Hematopoietic multipotent progenitor cell treated with erythropoietin and hydrocortisone succinate and interleukin-3 and kit ligand, for 8 days (in vitro differentiated cells): ENCODE results near the gene RNF38.
"Not testable (repeated sequence)": the region's sequence is repeated elsewhere in the genome, so short reads cannot be mapped to it uniquely, and the experiment has no call there.

Experiments
- DNase-seq: peaks from one replicate; pipeline ENCODE4 v3.0.0-alpha.2; 2015

The RNF38 gene

DNA sequence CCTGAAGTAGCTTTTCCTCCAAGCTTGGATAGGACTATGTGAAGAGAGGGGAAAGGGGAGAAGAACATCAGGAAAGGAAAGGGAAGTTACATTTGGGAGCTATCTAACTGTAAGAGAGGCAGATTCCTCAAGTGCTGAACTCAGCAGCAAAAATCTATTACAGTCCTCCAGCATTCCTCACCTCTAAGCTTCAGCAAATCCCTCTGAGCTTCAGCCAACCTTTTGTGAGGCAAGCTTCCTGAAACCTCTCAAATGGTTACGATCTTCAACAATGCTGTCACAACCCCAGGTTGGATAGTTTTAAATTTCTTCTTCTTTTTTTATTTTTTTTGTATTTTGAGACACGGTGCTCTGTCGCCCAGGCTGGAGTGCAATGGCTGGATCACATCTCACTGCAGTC is 2.5 kb upstream of the RNF38 start:
- no peak for DNase-seq

DNA sequence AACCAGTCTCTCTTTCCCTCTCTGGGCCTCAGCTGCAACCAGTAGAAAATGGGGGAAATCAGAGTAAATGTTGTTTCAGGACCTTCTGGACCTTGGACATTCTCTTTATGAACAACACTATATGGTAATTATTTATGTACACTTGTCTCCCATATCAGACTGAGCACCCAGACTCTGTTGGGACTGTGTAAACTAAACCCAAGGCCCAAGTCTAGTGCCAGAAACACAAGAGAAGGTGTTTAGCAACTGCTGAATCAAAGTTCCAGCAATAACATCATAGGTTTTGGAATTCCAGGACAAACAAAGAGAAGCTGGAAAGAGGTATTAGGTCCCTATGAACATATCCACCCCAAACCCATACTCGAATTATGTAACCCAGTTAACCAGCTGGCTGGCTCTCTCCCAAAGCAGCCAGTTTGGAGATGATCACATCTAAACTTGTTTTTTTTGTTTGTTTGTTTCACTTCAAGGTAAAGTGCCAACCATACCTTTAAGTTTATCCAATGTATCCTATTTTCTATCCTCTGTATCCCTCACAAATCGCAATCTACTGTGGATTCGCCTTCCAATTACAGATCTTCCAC is 1.9 kb upstream of the RNF38 start:
- no peak for DNase-seq

DNA sequence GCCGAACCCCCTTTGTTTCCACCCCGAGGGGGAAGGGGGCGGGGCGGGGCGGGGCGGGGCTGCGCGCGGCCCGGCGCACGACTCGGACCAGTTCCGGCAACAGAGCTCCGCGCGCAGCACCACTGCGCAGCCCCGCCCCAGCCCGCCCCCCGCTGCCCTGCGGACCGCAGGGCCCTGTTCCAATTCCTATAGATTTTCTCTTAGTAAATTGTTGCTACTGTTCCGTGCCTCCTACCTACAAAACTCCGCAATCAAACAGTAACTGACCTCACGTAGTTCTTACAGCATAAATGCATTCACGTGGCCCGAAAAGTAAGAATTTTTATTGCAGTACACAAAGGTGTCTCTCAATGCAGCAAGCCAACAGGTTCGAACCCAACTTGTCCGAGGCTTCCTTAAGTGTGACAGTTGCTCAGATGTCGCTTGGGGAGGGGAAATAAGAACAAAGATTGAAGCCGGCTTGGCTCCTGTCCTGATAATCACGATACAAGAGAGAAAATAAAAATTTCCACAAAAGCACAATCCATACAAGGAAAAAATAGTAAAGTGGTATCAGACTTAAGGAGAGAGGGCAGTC is 1.2 kb upstream of the RNF38 start:
- no peak for DNase-seq

DNA sequence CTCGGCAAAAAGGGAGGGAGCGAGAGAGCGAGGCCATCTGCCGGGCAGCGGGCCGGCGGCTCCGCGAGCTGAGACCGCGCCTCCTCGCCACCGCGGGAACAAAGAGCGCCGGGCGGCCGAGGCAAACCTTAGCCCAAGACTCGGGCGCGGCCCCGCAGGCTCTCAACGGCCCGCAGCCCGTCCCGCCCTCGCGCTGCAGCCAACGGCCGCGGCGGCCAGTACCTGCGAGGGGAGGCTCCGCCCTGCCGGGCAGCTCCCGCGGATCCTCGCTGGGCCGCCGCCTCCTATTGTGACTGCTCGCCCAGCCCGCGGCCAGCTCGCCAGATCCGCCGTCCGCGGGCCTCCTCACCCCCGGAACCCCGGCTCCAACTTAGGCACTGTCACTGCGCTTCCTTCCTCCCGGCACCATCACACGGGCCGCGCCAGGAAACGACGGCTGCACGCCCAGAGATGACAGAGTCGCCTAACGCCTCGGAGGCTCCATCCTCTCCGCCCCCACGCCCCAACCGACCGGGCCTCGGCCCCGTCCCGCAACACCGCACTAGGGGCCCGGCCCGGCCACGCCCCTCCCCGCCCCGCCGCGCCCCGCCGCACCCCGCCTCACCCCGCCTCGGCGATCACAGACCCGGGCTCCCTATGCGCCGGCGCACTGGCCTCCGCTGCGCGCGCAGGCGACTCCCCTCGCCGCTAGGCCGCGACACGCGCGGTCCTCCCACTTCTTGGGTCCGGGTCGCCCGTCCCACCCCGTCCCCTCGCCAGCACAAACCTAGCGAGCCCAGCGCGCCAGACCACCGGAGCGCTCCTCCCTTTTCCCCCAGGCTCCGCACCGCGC is 479 bp upstream of the RNF38 start:
- DNase-seq = peak; percentile 86

DNA sequence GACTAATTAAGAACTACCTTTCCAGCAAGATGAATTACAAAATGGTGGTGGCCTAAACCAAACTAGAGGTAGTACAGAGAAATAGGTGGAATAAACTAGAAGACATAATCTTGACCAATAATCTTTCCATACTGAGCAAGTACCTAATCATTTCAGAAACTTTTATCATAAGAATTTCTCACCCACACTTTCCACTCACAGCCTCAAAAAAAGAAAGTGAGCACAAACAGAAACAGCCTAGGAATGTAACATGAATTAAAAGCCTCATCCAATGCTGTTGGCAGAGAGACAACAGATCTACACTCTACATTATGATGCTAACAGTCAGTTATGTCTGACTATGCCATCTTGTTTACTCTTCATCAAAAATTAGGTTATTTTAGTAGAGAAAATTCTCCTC is 1.3 kb downstream of the RNF38 start:
- no peak for DNase-seq

DNA sequence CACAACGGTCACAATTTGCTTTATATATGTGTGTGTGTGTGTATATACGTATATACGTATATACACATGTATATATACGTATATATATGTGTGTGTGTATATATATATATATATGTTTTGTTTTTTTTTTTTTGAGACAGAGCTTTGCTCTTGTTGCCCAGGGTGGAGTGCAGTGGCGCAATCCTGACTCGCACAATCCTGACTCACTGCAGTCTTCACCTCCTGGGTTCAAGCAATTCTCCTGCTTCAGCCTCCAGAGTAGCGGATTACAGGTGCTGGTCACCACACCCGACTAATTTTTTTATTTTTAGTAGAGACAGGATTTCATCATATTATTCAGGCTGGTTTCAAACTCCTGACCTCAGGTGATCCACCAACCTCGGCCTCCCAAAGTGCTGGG is 3.1 kb downstream of the RNF38 start:
- no peak for DNase-seq

DNA sequence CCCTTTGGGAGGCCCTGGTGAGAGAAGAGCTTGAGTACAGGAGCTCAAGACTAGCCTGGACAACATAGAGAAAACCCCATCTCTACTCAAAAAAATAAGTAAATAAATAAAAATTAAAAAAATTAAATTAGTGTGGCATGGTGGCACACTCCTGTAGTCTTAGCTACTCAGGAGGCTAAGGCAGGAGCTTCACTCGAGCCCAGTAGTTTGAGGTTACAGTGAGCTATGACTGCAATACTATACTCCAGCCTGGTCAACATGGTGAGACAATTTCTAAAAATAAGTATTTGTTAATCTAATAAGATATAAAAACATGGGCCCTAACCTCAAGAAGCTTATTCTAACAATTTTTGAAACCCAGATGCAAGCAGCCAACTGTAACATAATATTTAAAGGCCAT is 7.6 kb downstream of the RNF38 start:
- DNase-seq = no peak

DNA sequence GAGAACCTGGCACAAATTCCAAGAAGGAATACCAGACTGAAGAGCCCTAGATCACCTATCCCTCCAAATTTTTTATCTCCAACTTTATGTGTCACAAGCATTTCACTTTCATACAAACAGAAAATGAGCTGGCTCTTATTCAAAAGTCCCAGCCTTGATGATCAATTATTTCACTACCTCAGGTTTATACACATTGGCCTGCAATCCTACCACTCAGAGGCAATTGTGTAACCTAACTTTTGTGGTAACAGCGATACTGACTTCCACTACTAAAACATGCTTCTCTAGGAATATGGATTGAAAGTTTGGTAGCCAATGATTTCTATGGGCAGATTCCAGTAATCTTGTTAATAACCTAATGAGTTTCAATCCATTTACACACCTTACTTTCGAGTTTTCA is 10.5 kb downstream of the RNF38 start:
- DNase-seq = no peak

DNA sequence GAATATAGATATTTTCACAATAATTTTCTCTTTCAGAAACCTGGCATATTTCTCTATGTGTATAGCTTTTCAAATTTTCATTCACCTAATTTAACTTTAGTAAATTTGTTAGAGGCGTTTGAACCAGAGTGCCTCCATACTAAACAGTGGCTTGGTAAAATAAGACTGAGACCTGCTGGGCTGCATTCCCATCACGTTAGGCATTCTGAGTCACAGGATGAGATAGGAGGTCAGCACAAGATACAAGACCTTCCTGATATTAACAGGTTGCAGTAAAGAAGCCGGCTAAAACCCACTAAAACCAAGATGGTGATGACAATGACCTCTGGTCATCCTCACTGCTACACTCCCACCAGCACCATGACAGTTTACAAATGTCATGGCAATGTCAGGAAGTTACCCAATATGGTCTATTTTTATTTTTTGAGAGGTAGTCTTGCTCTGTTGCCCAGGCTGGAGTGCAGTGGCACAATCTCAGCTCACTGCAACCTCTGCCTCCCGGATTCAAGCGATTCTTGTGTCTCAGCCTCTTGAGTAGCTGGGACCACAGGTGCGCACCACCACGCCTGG is 13.6 kb downstream of the RNF38 start:
- DNase-seq = not testable (repeated sequence)

DNA sequence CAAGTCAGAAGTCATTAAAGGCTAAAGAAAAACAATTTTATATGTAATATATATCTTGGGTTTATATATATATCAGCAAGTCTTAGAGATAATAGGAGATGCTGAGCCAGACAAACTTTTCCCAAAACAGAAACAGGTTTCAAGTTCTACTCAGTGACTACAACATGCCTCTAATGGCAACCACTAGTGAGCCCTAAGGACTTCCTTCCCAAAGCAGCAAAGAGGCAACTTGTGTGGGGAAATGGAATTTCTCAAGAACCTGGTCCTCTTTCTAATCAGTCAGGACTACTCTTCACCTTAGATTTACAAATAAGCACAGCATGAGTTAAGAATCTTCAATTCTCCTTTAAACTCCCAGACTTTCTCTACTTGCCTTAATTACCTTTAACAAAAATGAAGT is 17.6 kb downstream of the RNF38 start:
- no peak for DNase-seq

DNA sequence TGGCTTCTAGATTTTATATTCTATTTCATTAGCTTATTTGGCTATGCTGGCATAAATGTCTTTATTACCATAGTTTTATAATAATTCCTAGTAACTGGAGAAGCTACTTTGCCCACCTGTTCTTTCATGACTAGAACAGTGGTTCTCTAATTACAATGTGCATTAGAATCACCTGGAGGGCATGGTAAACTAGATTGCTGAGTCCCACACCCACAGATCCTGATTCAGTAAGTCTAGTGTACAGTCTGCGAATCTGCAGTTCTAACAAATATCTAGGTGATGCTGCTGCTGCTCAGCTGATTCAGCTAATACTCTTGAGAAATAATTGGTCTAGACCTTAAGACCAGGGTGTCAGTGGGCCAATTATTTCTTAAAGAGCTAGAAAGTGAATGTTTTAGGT is 35.5 kb downstream of the RNF38 start:
- no peak for DNase-seq

DNA sequence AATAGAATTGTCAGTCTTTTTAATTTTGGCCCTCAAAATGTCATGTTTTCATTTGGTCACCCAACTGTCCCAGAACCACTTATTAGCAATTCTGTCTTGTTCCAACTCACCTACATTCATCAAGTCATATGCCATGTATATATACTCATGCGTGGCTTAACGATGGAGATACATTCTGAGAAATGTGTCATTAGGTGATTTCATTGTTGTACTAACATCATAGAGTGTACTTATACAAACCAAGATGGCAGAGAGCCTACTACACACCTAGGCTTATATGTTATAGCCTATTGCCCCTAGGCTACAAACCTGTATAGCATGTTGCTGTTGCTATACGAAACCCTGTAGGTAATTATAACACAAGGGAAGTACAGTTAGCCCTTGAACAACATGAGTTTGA is 36.6 kb downstream of the RNF38 start:
- DNase-seq = no peak

DNA sequence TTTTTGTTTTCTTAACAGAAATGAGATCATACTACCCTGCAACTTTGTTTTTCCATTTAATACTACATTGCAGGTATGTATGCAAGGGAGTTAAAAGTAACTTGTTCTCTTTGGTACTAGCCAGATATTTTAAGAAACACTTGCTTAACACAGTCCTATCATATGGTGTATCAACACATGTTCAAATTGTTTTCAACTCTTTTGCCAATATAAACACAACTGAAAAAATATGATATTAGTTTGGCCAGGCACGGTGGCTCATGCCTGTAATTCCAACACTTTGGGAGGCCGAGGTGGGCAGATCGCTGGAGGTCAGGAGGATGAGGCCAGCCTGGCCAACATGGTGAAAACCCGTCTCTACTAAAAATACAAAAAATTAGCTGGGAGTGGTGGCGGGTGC is 41.6 kb downstream of the RNF38 start:
- DNase-seq = no peak

DNA sequence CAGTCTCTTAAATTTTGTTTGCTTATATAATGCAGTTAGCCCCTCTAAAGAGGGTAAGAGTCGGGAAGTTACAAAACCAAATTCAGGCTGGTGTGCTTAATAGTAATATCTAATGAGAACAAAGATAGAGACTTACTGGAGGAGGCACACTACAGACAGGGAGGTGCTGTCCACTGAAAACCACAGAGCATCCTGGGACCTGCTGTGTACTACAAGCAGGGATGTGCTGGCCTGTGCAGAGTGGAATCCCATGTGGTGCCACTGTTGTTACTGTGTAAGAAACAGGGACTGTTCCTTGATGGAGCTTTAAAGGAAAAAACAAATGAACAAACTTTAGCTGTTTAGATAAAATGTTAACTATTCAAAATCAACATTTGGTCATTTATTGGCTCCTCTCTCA is 42.4 kb downstream of the RNF38 start:
- no peak for DNase-seq

DNA sequence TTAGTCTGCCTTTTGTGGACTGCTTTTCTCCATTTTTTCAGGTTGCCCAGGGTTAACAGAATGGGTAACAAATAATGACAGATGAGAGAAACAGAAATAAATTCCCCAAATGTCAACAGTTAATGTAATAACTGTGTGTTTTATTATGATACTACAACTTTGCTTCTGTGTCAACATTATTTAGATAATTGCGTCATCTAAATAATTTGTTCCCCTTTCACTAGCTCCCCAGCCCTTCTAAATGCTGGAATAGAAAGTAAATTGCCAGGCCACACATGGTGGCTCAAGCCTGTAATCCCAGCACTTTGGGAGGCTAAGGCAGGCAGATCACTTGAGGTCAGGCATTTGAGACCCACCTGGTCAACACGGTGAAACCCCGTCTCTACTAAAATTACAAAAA is 53.5 kb downstream of the RNF38 start:
- DNase-seq = no peak

DNA sequence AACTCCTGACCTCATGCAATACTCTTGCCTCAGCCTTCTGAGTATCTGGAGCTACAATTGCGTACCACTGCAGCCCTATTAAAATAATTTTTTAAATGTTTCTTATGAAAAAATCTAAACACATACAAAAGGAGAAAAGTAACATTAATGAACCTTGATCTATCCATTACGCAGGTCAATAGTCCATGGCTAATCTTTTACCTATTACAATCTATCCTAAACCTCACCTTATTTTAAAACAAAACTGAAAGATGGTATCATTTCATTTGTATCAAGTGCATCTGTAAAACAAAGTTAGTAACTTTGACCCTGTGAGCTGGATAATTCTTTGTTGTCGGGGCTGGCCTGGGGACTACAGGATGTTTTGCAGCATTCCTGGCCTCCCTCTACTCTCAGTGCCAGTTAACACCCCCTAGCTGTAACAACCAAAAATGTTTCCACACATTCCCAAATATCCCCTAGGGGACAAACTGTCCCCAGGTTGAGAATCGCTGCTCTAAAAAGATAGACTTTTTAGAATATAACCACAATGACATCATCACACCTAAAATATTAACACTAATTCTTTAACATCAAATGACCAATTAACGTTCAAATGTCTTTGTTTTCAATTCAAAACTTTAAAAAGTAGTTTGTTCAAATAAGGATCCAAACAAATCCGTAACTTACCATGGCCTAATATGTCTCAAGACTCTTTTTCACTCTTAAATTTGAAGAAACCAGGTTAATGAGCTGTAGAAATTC is 54.8 kb downstream of the RNF38 start:
- DNase-seq = no peak

DNA sequence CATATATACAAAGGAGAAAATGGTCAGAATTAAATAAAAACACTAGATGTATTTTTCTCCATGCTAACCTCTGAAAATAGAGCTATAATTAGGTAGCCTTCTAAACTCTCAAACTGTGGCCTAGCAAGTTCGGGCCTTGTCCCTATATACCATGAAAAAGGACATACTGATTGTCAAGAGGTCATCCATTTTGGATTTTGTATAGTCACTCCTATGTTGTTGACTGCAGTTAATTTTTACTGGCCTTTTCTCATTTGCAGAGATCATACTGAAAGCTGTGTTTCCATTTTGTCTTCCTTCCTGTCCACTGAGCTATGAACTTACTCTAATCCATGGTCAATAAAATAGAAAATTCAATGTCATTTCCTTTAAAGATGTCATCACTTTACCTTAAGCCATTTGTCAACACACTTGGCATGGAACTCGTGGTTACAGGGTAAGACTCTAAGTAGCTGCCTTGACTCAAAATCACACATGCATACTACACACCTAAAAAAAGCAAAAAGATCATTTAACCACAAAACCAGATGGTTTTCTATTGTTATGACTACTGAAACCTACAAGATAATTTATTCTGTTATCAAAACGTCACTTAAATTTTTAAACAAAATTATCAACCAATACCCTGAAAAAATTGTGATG is 58.0 kb downstream of the RNF38 start:
- no peak for DNase-seq

DNA sequence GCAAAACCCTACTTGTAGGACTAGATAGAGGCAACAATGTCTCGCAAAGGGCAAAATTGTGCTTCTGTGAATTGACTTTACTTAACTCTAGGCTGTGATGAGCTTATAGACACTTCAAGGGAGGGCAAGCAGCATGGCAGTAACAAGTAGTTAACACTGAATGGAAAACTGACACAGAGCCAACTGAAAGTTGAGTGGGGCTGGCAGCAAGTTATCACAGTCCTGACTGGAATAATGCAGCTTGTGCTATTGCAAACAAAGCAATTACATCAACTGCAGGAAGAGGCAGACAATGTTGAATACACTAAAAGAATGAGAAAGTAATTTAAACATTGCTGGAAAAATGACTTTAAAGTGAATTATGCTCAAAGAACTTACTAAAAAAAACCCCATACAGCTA is 62.2 kb downstream of the RNF38 start:
- no peak for DNase-seq

DNA sequence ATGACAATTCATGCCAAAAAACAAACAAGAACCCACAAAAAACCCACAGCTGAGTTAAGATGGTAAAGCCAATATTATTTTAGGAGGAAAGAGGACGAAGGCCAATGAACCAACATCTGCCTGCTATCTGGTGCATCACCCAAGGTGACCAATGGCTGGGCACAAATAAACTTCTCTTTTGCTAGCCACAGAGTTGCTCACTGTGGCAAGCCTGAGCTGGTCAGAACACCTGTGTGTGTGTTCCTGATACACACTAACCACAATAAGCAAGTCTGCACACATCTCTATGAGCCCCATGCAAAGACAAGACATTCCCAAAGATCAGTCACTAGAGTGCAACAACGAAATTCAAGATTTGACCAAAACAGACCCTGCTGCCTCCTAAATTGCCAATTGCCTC is 63.1 kb downstream of the RNF38 start:
- DNase-seq = no peak

DNA sequence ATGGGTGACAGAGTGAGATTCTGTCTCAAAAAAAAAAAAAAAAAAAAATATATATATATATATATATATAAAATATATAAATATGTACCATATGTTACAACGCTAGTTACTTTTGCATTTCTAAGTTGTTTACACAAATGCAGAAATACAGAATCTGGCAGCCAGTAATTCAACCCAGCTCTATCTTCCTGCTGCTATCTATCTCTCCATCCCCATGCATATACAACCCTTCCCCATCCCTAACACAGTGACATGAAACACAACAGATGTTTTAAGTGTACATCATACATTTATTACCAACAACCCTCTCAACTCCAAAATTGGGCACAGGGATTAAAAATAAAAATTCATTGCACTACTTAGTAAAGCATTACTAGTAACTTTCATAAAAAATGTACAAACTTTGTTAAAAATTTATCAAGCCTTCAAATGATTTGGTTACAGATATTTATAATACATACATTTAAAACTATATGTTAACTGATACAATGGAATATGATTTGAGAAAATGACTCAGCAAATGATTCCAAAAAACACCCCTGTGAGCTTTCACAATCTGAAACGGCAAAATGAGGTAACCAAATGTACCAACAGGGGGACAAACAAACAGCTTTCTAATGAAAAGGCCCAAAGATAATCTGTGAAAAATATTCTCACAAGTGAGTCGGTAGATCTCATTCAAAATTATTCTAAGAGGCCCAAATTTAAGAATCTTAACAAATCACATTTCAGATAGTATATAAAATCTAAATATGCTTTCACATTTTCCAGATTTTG is 63.8 kb downstream of the RNF38 start:
- no peak for DNase-seq

DNA sequence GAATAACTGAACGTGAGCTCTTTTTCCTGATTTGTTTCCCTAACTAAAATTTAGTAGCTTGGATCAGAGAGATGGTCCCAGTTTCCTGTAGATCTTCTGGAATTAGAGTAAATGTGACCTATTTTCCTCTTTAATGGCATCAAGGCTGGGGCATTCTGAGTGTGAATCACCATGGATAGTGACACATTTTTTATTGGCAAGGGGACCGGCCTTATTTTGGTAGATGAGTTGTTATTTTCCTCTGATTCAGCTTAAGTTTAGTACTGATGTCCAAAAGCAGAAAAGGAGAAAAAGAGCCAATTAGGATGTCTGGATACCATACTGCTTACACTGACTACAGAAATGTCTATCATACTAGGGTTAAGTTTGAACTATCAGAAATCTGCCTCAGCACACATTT is 68.1 kb downstream of the RNF38 start:
- no peak for DNase-seq

DNA sequence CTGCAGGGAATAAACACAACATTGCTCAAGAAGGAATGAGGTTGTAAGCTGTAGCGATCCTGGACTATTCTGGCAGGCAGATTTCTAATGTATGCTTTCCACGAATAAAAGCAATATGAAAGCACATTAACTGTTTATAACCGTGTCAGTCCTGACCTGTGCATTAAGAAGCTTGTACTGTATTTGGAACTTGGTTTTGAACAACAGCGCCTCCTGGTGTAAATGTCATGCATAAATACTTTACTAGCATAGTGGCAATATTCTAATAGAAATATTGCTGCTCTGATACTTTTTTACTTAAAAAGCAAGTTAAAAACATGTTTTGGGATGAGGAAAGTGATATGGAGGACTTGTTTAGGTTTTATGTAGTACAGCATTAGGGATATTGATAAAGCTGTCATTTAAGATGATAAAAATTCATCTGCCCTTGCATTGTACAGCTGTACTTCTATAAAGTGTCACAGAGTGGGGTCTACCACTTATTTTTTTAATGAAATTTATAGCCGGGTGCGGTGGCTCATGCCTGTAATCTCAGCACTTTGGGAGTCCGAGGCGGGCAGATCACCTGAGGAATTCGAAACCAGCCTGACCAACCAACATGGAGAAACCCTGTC is 71.2 kb downstream of the RNF38 start:
- peak; percentile 84 for DNase-seq
